GM19372 (cell line): Measurements from ENCODE around the gene LCAT.
"Not testable (repeated sequence)": the region's sequence is repeated elsewhere in the genome, so short reads cannot be mapped to it uniquely, and the experiment has no call there.

ENCODE experiments used
- ATAC-seq: cut with Tn5 transposase; IDR thresholded peaks from one replicate; pipeline ENCODE4 v1.9.1; 2021; ENCODE audit warnings: mild to moderate bottlenecking, low read depth, moderate library complexity; ENCODE audit not compliant: unreplicated experiment

Gene LCAT

DNA sequence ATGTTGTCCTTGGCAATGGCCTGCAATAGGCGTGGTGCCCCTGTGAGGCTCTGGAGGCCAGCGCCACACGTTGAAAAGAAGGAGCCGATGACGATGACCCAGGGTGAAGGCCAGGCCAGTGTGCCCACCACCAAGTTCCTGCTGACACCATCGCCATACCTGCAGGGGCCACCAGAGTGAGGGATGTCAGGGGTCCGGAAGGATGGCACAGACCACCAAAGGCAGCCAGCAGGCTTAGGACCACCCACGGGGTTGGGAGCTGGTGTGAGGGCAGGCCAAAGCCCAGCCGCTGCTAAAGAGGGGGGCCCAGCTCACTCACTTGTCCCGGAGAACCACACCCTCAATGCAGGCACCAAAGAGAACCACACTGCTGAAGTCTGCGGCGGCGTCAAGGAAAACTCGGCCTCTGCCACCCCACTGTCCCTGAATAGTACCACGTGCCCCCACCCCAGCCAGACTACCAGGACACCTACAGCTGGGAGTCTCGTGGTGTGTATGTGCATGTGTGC, 6.5 kb upstream of the LCAT start:
- no peak for ATAC-seq

GRCh38 chr16:67949645-67950044, 5.7 kb upstream of the LCAT start:
- ATAC-seq: no peak

DNA sequence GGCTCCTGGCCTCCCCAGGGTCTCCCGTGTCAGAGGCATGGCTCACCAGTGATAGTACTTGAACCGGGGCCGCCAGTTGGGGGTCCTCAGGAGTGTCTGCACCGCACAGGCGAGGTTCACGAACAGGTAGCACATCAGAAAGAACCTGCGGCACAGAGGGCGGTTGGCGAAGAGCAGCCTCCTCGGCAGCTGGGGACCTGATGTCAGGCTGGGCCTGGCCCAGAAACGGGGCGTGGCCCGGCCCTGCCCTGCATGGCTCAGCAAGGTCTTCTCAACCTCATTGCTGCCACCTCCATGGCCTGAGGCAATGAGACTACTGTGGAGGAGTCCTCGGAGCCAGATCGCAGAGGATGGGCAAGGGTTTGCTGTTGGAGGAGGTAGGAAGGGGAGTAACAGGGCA, 4.1 kb upstream of the LCAT start:
- ATAC-seq: no peak

- ATAC-seq: no peak
Observed at GRCh38 chr16:67946966-67947558, 3.1 kb upstream of the LCAT start.

GRCh38 chr16:67946128-67946569, 2.2 kb upstream of the LCAT start:
- ATAC-seq: no peak

DNA sequence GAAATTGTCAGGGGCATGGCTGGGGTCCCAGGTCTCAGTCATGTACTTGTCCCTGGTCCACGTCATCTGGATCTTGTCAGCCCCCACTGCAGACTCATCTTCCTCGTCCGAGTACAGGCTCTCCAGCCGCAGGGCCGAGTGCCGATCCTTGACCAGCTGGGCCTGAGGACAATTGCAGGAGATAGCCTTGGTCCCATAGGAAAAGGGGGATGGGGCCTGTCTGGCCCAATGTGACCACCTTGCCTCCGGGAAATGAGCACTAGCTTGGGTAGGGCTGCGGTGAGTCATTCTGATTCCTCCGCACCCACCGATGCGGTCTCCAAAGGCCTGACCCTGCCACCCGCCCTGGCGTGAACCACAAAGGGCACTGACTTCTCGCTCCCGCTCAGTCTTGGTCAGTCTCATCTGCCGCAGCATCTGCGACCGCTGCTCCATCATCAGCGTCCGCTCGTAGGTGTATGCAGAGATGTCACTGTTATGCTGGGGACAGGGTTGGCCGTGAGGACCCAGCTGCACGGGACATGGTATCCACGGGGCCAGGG, 1.5 kb upstream of the LCAT start:
- ATAC-seq: no peak

DNA sequence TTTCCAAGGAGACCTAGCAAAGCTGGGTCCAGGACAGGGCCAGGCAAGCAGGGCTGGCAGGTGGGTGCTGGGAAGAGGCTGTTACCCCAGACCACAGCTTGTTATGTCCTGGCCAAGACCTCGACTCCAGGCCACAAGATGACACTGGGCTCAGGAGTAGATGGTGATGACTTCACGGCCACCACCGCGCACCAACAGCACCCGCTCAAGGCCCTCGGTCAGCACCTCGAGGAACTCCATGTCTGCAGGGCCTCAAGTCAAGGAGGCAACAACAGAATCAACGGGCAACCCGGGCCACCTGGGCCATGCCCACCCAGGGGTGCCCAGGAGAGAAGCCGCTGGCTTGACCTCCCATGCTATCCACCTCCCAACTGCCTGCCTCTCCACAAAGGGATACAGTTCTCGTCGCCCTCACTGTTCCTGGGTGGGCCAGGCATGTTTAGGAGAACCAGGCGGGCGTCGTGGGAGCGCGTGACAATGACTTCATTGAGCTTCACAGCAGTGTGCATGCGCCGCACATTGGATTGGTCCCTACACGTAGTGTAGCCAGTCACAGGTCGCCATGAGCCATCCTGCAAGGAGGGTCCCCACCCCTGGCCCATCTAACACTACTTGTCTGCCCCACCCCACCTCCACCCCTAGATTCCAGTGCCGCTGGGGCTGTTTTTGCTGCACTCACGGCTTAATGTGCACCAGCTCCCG, 921 bp upstream of the LCAT start:
- no peak for ATAC-seq

DNA sequence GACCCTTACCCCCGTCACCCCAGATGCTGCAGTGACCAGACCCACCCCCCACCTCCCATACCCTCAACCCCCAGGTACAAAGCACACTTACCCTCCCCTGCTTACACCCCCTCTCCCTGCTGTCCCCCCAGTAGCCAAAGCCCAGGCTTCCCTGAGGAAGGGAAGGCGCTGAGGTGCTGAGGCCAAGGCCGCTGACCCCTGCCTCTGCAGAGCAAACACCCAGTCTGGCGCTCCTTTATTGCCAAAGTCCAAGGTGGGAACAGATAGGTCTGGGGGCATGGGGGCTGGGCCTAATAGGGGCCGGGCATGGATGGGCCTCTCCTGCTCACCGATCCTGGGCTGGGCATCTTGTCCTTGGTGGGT, 683 bp downstream of the LCAT start:
- ATAC-seq: no peak

DNA sequence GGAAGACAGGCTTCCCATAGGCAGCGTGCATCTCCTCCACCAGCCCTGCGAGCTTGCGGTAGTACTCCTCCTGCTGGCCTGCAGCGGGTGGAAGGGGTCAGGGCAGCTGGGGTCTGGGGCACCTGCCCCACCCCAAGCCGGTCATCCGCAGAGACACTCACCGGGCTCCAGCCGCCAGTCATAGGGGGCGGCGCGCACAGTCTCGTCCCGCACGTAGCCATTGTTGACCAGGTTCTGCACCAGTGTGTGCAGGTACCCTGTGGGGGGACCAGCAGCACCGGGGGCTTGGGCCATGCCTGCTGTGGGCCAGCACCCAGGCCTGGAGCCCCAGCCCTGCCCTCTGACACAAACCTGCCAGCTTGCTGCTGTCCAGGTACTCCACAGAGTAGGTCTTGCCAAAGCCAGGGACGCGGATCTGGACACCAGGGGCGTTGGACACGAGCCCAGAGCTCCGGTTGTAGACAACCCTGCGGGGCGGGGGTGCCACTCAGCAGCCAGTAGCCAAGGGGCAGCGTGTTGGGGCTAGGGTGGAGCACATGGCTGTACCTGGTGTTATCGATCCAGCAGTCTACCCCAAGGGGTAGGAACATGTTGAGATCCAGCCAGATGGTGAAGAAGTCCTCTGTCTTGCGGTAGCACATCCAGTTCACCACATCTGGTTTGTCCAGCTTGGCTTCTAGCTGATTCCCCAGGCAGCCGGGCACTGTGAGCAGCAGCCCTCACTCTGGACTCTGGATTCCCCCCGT, 1.2 kb downstream of the LCAT start:
- no peak for ATAC-seq

GRCh38 chr16:67942200-67942509, 1.8 kb downstream of the LCAT start:
- no peak for ATAC-seq

DNA sequence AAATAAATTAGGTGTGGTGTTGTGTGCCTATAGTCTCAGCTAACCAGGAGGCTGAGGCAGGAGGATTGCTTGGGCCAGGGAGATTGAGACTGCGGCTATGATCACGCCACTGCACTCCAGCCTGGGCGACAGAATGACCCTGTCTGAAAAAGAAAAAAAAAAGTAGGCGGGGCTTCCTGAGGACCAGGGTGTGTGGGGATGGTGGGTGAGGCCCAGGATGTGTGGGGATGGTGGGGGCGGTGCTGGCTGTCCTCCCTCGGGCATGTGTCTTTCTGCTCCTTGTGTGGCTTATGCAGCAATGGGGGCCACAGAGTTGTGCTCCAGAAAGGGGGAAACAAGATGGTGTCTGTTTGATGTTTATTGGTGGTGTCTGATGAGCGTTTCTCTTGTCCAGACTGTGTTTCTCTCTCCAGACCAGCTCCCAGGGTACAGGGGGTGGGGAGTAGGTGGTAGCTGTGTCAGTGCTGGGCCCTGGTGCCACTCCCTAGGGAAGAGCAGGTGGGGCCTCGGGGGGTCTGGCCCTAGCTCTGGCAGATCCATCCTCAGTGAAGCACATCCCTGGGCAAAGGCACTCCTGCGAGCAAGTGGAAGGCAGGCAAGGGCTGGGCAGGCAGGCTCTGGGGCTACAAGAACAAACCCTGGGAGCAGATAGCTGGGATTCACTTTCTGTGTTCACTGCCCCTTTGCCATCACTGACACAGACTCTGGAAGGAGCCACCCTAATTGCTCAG, 2.3 kb downstream of the LCAT start:
- ATAC-seq: no peak

GRCh38 chr16:67940446-67941089, 3.4 kb downstream of the LCAT start:
- ATAC-seq: no peak

GRCh38 chr16:67939507-67940445, 4.1 kb downstream of the LCAT start:
- ATAC-seq: no peak

DNA sequence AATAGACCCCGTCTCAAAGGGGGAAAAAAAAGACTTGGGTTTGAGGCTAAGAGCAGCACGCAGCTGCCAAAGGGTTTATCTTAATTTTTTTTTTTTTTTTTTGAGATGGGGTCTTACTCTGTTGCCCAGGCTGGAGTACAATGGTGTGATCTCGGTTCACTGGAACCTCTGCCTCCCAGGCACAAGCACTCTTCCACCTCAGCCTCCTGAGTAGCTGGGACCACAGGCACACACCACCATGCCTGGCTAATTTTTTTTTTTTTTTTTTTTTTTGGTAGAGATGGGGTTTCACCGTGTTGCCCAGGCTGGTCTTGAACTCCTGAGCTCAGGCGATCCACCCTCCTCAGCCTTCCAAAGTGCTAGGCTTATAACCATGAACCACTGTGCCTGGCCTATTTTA, 6.2 kb downstream of the LCAT start:
- not testable (repeated sequence) for ATAC-seq

GRCh38 chr16:67936880-67937605, 6.9 kb downstream of the LCAT start:
- ATAC-seq: peak; percentile 43

- peak; percentile 6 for ATAC-seq
Observed at GRCh38 chr16:67936124-67936879, 7.6 kb downstream of the LCAT start, which contains the start of gene PSMB10. Gene PSMB10 (minus strand): TSS chr16:67936850. CDS start chr16:67936749, 101 bp downstream.

- ATAC-seq: peak; percentile 88
Observed at GRCh38 chr16:67935402-67936123, 8.4 kb downstream of the LCAT start.
